Measurements from ENCODE around the gene OPRM1.

Gene OPRM1

GRCh38 chr6:154202958-154203357 lies 163.9 kb downstream of the OPRM1 start:
- TF ChIP-seq CTCF (IDR thresholded peaks at IDR 0.05): no peak
- Histone ChIP-seq H3K27me3 (no peaks in the 10 kb centered on the region), H3K4me3 (ENCODE audit: low read depth in 1 of 2, low read length in 1 of 2) (no peak overlapping the region), H3K27ac (peak overlapping the region; percentile 56), H3K36me3 (peaks cover 88% of the 10 kb centered on the region), H3K9me3 (no peaks in the 10 kb centered on the region), H3K4me1 (ENCODE audit: control insufficient read depth in 1 of 2, insufficient read depth in 1 of 2, low read depth in 1 of 2, low read length in 1 of 2) (peaks cover 0 to 8% of the 10 kb centered on the region in 2 experiments)

- Histone ChIP-seq H3K4me1 (ENCODE audit: control insufficient read depth in 1 of 2, insufficient read depth in 1 of 2, low read depth in 1 of 2, low read length in 1 of 2) (peaks cover 0 to 8% of the 10 kb centered on the region in 2 experiments), H3K27me3 (no peaks in the 10 kb centered on the region), H3K9me3 (no peaks in the 10 kb centered on the region), H3K4me3 (ENCODE audit: low read depth in 1 of 2, low read length in 1 of 2) (no peak overlapping the region), H3K27ac (no peak overlapping the region), H3K36me3 (peaks cover 88% of the 10 kb centered on the region)
- no peak for TF ChIP-seq CTCF (IDR thresholded peaks at IDR 0.05)
Observed at GRCh38 chr6:154206141-154206540, 167.1 kb downstream of the OPRM1 start.

- Histone ChIP-seq H3K4me3 (ENCODE audit: low read depth in 1 of 2, low read length in 1 of 2) (no peak overlapping the region), H3K9me3 (no peaks in the 10 kb centered on the region), H3K27me3 (no peaks in the 10 kb centered on the region), H3K36me3 (peaks cover 86% of the 10 kb centered on the region), H3K4me1 (ENCODE audit: control insufficient read depth in 1 of 2, insufficient read depth in 1 of 2, low read depth in 1 of 2, low read length in 1 of 2) (peaks cover 0 to 6% of the 10 kb centered on the region in 2 experiments), H3K27ac (no peak overlapping the region)
- no peak for TF ChIP-seq CTCF (IDR thresholded peaks at IDR 0.05)
Observed at GRCh38 chr6:154206996-154207395, 168.0 kb downstream of the OPRM1 start.

- Histone ChIP-seq H3K9me3 (no peaks in the 10 kb centered on the region), H3K4me1 (ENCODE audit: control insufficient read depth in 1 of 2, insufficient read depth in 1 of 2, low read depth in 1 of 2, low read length in 1 of 2) (no peaks in the 10 kb centered on the region), H3K27ac (no peak overlapping the region), H3K36me3 (peaks cover 95% of the 10 kb centered on the region), H3K27me3 (no peaks in the 10 kb centered on the region), H3K4me3 (ENCODE audit: low read depth in 1 of 2, low read length in 1 of 2) (no peak overlapping the region)
- no peak for TF ChIP-seq CTCF (IDR thresholded peaks at IDR 0.05)
Observed at GRCh38 chr6:154209555-154209954, 170.5 kb downstream of the OPRM1 start.

- no peak overlapping the region for H3K27ac ChIP-seq
- no peak for TF ChIP-seq CTCF (IDR thresholded peaks at IDR 0.05)
- H3K9me3 ChIP-seq: no peaks in the 10 kb centered on the region
- no peaks in the 10 kb centered on the region for H3K27me3 ChIP-seq
- no peak overlapping the region for H3K4me3 ChIP-seq (ENCODE audit: low read depth in 1 of 2, low read length in 1 of 2)
- H3K4me1 ChIP-seq (ENCODE audit: control insufficient read depth in 1 of 2, insufficient read depth in 1 of 2, low read depth in 1 of 2, low read length in 1 of 2): no peaks in the 10 kb centered on the region
- H3K36me3 ChIP-seq: peaks cover 88% of the 10 kb centered on the region
Observed at GRCh38 chr6:154210678-154211077, 171.6 kb downstream of the OPRM1 start.

GRCh38 chr6:154213782-154214181 lies 174.7 kb downstream of the OPRM1 start:
- Histone ChIP-seq H3K4me3 (ENCODE audit: low read depth in 1 of 2, low read length in 1 of 2) (no peak overlapping the region), H3K27ac (no peak overlapping the region), H3K36me3 (peaks cover 85% of the 10 kb centered on the region), H3K4me1 (ENCODE audit: control insufficient read depth in 1 of 2, insufficient read depth in 1 of 2, low read depth in 1 of 2, low read length in 1 of 2) (no peaks in the 10 kb centered on the region), H3K9me3 (no peaks in the 10 kb centered on the region), H3K27me3 (no peaks in the 10 kb centered on the region)
- no peak for TF ChIP-seq CTCF (IDR thresholded peaks at IDR 0.05)
